GM21423 (cell line): ENCODE measurements around the gene CRAMP1.

ENCODE experiments used
- ATAC-seq: cut with Tn5 transposase; IDR thresholded peaks from one replicate; pipeline ENCODE4 v1.9.1; 2021; ENCODE audit warnings: mild to moderate bottlenecking, moderate library complexity; ENCODE audit not compliant: unreplicated experiment

Gene CRAMP1

GRCh38 chr16:1655909-1656807, 44.0 kb downstream of the CRAMP1 start:
- no peak for ATAC-seq

GRCh38 chr16:1656808-1657617, 44.9 kb downstream of the CRAMP1 start:
- ATAC-seq, result no peak

- no peak for ATAC-seq
Observed at GRCh38 chr16:1657841-1658240, 45.7 kb downstream of the CRAMP1 start.

- ATAC-seq, result no peak
Observed at GRCh38 chr16:1659031-1659430, 46.9 kb downstream of the CRAMP1 start.

- ATAC-seq, result no peak
Observed at GRCh38 chr16:1661826-1662225, 49.7 kb downstream of the CRAMP1 start.

- ATAC-seq, result no peak
Observed at GRCh38 chr16:1662543-1662942, 50.4 kb downstream of the CRAMP1 start.

- no peak for ATAC-seq
Observed at GRCh38 chr16:1665829-1666228, 53.7 kb downstream of the CRAMP1 start.

- ATAC-seq, result no peak
Observed at GRCh38 chr16:1666316-1666715, 54.2 kb downstream of the CRAMP1 start.

- no peak for ATAC-seq
Observed at GRCh38 chr16:1667271-1667670, 55.1 kb downstream of the CRAMP1 start.

GRCh38 chr16:1667916-1668315, 55.8 kb downstream of the CRAMP1 start:
- no peak for ATAC-seq

- no peak for ATAC-seq
Observed at GRCh38 chr16:1668612-1669319, 56.6 kb downstream of the CRAMP1 start.

GRCh38 chr16:1669698-1670097, 57.5 kb downstream of the CRAMP1 start:
- no peak for ATAC-seq

GRCh38 chr16:1670371-1670770, 58.2 kb downstream of the CRAMP1 start:
- no peak for ATAC-seq

- ATAC-seq, result no peak
Observed at GRCh38 chr16:1670866-1671265, 58.7 kb downstream of the CRAMP1 start.

GRCh38 chr16:1673424-1674151, 61.4 kb downstream of the CRAMP1 start:
- no peak for ATAC-seq

GRCh38 chr16:1674306-1674705, 62.1 kb downstream of the CRAMP1 start:
- no peak for ATAC-seq

- ATAC-seq, result no peak
Observed at GRCh38 chr16:1674751-1675664, 62.8 kb downstream of the CRAMP1 start.

- ATAC-seq, result no peak
Observed at GRCh38 chr16:1676661-1677060, 64.5 kb downstream of the CRAMP1 start.

GRCh38 chr16:1677339-1677738, 65.2 kb downstream of the CRAMP1 start:
- ATAC-seq, result no peak
